Occipital lobe (tissue), 2 donors: Measurements from ENCODE around the gene MIOS. TPM values are rescaled to one million over a fixed set of nuclear protein-coding genes. Genes with fewer than 3 reads are reported as not detected.

Source experiments
- DNase-seq: peaks from one replicate; lab custom pipeline; 2025; lab: John Stamatoyannopoulos, UW
- total RNA-seq: library from RNA; depleted of rRNA; stranded (reverse); fragments of >200 nt; gene quantifications from one replicate; pipeline ENCODE4 v1.2.3, GENCODE V29; 2014

MIOS gene
- total RNA-seq, 1 donor from 2014 or later = 86.4 TPM

DNA sequence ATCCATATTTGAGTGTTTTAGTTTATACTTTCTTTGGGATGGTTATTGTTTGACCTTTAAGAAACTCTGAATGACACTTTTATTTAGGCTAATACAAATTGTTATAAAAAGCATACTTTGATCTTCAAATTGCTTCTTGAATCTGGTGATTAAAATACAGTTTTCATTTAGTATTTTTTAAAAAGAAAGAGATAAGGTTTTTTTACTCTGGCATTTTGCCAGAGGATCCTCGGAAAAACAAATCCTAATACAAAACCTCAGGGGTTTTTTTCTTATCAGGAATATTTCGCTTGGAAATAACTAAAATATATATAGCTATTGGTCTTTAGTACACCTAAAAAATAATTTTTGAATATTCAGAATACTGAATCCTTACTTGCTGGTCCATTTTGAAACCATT lies 17.0 kb downstream of the MIOS start:
- no peak for DNase-seq

DNA sequence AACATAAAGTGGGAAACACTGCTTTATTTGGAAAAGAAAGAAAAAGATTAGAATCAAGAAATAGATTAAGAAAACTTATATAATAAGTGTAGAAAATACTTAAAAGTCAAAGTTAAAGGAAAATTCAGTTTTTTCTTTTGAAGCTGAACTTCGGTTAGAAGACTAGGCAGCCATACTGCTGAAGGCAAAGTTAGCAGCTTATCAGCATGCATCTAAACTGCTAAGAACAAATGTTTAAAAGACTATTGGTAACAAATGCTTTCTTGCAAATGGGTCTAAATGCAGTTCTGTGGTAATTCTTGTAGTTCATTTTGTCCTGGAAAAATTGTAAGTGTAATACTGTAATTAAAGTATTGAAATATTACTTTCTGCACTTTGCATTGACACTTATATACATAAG lies 18.0 kb downstream of the MIOS start:
- DNase-seq = no peak

DNA sequence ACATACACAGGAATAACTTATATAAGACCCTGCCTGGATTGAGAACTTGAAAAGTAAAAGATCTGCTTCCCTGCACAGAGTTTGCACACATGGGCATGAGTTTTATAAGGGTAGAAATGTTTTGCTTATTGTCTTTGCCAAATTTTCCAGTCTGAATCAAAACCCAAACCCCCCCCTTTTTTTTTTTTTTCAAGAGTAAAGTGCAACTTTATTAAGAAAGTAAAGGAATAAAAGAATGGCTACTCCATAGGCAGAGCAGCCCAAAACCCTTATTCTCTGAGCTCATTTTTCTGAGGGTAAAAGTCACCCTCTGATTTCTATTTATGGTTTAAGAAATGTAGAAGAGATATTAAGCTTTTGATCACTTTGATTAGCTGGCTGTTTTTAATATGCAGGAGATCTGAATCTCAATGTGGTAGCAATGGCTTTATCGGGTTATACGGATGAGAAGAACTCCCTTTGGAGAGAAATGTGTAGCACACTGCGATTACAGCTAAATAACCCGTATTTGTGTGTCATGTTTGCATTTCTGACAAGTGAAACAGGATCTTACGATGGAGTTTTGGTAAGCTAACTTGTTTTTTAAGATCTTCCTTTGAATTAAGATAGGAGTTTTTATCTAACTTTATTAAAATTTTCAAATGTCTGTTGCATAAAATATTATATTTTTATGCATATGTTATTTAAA lies 18.7 kb downstream of the MIOS start:
- no peak for DNase-seq

DNA sequence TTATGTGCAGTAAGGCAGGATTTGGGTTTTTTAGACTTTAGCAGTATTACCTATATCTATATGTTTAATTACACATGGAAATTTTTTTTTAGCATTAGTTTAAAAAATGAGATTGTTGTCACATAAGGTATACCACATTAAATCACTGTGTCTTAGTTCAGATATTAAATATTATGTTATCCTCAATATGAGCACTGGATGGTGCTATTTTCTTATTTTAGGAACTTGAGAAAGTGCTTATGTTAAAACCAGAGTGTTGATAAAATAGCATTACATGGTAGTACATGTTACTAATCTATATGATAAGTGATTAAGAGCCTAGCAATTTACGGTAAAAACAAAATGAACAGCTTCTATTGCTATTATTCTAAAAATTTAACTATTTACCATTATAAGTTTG lies 28.8 kb downstream of the MIOS start:
- DNase-seq = no peak

DNA sequence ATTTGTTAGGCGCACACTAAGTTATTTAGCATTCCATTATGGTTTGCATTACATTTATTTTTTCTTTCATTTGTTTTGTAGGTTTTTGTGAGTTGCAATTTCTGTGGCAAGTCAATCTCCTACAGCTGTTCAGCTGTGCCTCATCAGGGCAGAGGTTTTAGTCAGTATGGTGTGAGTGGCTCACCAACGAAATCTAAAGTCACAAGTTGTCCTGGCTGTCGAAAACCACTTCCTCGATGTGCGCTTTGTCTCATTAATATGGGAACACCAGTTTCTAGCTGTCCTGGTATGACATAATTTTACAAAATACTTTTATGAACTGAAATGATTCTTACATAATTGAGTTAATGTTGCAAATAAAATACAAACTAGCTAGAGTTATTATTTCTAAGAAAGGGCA lies 29.5 kb downstream of the MIOS start:
- no peak for DNase-seq

DNA sequence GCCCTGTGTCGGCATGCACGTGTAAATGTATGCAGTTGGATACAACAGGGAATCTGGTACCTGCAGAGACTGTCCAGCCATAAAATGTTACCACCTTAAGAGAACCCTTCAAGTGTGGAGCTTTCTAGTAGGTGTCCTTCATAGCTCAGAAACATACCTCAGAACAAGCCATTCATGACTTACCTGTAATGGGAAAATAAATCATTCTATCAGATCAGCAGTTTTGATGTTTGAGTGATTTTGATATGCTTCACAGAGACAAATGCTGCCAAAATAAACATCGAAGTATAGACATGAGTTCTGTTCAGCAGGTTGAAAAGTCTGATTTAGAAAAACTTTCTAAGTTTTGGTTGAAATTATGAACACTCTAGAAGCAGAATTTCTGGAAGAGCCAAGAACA lies 40.3 kb downstream of the MIOS start:
- DNase-seq = no peak

DNA sequence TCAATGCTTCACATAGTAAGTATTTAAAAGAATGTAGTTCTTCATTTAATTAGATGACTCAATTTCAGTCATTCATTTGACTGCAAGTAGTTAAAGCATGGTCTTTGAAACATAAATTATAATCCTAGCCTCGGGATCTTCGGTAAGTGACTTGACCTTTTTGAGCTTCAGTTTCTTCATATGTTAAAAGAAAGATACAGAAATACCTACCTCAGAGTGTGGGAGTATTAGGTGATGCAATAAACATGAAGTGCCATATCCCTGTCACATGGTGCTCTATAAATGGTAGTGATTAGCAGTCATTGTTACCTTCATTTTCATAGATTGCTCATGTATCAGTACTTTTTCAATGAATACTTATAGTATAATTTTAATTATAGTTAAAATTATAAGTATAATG lies 42.6 kb downstream of the MIOS start:
- DNase-seq = no peak

DNA sequence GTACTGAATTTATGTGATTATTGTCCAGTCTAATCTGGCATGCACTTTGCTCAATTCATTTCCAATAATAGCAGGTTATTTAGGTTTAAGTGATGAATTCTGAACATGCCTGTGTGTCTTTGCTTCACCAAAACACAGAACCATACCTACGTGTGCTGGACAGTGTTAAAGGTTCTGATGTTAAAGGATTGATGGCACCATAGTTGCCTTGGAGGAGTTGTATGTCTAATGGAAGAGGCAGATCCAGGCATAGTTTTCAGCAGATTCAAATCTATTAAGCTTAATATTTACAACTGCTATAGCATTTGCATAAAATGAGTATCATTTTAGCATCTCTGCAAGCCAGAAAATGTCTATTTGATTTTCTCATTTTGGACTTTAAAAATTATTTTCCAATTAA lies 45.8 kb downstream of the MIOS start:
- no peak for DNase-seq

DNA sequence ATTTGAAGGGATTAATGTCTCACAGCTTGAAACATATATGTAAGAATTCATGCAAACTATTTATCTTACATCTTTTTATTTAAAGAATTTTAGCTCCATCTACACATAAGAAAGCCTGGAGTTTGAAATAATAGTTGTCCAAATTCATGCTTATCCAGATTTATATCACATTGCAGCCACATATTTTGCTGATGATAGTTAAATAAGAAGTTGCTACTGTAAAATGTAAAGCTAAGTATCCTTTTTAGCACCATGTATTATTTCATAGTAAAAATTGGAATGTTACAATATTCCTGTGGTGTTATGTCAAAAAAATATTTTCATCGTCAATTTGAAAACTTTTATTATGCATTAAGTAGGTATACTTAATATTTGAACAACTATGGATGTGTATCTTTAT lies 46.5 kb downstream of the MIOS start:
- DNase-seq = no peak

DNA sequence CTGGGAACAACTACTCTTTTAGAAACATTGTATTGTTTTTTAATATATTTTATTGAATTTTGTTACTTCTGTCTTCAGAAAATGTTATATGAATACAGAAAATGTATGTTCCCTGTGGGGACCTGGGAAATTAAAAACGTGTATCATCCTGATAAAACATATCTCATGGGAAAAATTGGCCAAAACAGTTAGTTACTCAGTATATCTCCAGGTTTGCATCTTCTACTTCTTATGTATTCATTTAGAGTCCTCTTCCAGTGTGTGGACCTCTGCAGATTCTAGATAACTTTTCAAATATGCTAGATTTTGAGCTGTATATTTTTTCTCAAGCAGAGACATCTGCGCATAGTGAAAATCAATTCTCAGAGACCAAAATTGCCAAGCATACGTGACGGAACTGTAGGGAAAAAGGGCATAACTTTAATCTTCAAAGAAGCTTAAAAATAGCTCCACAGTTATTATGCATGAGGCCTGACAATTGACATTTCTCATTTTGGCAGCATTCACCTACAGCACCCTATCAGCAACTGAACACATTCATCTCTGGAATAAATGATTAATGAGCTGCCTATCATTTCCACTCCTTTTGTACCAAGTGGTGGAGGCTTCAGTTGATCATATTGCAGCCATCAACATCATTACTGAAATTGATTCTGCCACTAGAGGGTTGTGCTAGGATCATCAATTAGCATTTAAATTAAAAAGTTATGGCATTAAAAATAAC lies 47.5 kb downstream of the MIOS start:
- no peak for DNase-seq

DNA sequence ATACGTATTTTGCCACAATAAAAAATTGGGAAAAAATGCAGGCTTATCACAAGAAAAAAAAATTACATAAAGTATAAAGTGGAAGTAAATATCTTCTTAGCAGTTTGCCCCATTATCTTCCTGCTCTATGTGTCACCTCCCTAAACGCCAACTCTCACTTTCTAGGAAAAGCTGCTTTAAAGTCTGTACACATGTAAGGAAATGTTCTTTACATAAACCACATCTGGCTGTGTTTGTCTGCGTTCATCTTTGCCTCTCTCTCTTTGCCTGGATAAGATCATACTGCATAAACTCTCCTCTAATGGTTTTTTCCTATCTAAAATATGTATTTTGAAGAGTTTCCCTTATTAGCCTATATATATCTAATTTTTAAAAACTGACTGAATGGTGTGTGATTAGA lies 50.9 kb downstream of the MIOS start:
- DNase-seq = no peak

DNA sequence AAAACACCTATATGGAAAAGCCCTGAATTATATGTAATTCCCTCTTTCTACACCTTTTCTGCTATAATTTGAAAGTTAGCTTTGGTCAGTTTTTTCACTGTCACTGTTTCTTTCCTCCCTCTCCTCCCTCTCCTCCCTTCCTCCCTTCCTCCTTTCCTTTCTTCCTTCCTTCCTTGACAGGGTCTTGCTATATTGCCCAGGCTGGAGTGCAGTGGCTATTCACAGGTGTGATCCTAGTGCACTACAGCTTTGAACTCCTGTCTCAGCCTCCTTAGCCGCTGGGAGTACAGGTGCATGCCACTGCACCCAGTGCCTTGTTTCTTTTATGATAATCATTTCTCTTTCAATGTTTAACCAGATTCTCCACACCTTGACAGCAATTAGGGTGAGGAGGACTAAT lies 51.7 kb downstream of the MIOS start:
- no peak for DNase-seq

DNA sequence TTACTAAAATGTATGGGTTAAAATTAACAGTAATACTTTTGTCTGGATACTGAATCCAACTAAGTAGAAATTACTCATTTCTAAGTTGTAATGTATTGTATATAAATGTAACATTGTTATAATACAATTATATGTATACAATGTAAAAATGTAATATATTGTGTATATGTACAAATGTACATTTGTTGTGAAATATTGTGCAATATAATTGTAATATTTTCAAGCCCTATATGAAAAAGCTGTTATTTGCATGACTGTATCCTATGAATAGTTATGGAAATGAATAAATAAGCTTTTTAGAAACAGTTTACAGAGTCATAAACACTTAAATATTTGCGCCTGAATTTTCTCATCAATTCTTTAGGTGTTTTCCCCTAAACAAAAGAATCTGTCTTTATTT lies 53.6 kb downstream of the MIOS start:
- DNase-seq = no peak

DNA sequence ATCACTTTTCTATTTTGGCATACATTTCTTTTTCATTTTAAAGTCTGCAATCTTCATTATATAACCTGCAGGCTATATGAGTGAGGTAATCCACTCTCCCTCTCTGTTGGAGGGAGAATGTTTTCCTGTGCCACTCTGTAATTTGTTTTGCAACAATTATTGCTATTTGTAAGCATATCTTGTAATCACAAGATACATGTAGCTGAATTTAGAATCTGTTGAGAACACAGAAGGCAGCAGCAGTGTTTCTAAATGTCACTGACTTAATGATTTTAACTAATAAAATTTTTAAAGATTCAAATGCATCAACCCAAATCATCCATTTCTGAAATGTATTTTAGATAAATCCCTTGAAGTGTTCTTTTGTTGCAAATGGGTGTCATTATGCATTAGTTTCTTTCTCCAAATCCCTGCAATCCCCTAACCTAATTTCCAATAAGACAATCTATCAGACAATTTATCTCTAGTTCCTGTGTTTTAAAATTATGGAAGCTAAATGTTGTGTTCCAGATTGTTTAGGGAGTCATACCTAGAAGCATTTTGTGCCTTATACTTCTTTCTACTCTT lies 54.0 kb downstream of the MIOS start:
- no peak for DNase-seq

DNA sequence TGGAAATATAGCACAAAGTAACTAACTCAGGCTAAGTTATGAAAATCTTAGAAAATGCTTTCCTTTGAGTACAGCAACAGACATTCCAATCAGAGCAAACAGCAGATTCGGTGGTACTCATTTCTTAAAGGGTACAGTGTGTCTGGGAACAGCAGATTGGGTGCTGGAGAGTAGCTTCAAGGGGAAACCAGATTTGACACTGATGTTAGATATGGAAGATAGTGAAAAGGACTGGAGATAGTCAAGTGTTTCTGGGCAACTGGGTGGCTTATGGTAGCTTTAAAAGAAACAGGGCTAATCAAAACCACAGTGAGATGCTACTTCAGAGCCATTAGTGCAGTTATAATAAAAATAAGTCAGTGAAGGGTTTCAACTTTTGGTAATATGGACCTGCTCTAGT lies 61.8 kb downstream of the MIOS start:
- no peak for DNase-seq

DNA sequence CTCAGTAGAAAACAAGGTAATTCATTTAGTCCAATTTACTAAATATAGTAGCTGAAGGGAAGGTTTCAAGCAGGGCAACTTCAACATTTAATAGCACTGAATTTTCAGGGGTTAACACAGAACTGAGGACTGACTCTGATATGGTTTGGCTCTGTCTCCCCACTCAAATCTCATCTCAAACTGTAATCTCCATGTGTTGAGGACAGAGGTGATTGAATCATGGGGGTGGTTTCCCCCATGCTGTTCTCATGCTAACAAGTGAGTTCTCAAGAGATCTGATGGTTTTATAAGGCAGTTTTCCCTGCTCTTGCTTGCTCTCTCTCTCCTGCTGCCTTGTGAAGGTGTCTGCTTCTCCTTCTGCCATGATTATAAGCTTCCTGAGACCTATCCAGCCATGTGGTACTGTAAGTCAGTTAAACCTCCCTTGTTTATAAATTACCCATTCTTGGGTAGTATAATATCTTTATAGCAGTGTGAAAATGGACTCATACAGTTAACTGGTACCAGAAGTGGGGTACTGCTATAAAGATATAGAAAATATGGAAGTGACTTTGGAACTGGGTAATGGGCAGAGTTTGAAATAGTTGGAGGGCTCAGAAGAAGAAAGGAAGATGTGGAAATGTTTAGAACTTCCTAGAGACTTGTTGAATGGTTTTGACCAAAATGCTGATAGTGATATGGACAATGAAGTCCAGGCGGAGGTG lies 64.1 kb downstream of the MIOS start:
- DNase-seq = no peak

DNA sequence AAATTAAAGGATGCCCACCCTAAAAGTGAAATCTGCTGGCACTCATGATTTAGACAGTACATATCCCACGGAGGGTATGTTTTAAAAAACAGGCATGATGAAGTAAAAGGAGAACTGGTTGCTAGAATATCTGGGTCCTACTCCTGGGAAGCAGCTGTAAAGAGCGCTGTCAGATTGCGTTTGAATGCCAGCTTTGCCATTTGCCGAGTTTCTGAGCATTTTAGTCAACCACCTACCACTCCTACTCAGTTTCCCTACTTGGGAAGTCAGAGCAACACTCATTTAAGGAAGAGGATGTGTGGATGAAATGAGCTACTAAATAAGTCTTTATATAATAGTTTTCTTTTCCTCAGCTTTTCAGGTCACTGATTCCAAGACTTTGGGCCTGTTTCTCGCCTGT lies 72.7 kb downstream of the MIOS start:
- DNase-seq = no peak

DNA sequence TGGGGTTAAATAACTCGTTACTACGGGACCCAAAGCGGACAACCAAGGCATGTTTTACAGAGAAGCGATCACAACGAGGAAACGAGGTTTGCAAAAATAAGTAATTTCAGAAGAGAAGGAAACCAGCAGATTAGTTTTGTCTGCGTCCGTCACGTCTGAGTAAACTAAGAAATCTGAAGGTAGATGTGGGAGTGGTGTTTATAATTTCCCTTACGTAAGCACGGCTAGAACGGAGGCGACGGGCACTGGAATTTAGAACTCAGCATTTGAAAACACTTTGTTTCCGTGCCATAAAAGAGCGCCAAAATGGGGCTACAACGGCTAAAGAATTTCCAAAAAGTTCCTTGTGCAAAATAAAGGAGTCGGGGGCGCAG lies 73.2 kb downstream of the MIOS start:
- DNase-seq = no peak

DNA sequence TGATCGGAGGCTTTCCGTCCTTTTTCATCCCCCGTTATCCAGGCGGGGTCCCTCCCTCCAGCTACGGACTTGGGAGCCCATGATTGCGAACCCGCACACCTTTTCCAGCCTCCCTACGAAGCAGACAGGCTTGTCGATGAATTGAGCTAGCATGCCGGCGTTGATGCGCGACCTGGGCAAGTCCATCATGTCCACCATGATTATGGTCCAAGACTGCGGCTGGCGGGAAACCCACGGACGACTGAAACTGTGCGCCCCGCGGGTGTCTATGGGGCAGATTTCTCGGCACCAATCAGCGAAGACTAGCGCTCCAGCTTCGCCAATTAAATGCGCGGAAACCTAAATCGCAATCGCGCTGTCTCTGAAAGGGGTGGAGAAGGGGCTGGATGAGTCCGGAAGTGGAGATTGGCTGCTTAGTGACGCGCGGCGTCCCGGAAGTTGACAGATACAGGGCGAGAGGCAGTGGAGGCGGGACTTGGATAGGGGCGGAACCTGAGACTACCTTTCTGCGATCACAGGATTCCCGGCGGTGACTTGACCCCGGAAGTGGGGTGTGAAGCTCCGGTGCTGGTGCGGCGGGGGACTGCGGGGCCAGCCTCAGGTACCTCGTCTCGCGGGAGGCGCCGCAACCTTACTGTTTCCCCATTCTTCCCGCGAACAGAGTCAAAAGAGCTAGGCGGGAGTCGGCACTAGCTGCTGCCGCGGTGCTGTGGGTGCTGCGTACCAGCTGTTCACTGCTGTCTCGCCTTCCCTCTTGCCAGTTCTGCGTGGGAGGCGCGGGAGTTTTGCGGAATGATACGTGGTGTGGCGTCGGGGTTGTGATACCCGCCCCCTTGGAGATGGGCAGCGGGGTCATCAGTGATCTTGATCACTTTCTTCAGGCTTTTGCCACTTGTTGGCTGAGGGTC lies 73.8 kb downstream of the MIOS start, which contains the start of gene UMAD1:
TSS of gene UMAD1 (plus strand) at position 532 of the 908 bp plus-strand sequence. CDS start 32,620 bp downstream, outside the sequence.
- DNase-seq = peak; percentile 99

DNA sequence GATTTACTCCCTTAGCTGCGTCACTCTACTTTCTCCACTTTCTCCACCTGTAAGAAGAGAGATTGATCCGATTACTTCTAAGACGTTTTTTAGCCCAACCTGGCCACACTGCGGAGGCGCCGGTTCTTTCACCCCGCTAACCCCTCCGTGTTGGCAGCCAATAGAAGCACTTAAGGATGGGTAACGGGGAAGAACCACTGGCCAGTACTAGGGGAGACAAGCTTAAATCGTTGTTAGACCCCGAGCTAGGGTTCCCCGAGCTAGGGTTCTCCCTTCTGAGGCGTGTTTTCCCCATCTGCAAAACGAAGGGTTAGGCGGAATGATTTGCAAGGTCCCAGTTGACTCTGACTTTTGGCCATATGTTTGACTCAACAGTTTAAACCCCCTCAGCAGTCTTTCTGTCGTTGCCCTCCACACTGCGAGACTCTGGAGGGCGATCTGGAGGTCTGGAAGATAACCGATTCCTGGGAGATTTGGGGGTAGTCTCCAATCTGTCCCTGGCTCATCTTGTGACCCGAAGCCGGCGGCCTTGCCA lies 74.5 kb downstream of the MIOS start:
- DNase-seq = no peak

DNA sequence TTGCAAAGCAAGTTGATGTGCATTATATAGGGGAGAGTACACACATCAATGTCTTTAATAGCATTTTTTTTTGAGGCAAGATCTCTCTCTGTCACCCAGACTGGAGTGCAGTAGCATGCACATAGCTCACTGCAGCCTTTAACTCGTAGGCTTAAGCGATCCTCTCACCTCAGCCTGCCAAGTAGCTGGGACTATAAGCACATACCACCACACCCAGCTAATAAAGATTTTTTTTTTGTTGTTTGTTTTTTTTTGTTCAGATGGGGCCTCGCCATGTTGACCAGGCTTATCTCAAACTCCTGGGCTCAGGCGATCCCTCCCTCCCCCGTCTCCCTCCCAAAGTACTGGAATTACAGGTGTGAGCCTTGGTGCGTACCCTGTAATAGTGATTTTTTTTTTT lies 75.4 kb downstream of the MIOS start:
- no peak for DNase-seq
